C4-2B (cell line): ENCODE results near the gene GRM4.

Experiments used
- H3K27ac ChIP-seq: fragments of 450-650 bp; 2 replicates; pipeline ENCODE4 v1.5.1; 2017
- ZFX ChIP-seq: fragments of 450-650 bp; IDR thresholded peaks from 2 replicates; pipeline ENCODE4 v1.6.1; 2017
- TF ChIP-seq, protein P1 (sequence below): fragments of 450-650 bp; conservative IDR thresholded peaks from 2 replicates; pipeline ENCODE4 v1.5.1; 2017; ENCODE audit warnings: mild to moderate bottlenecking

The GRM4 gene

GRCh38 chr6:34051331-34051919 is 94.5 kb downstream of the GRM4 start:
- TF ChIP-seq, protein P1, sequence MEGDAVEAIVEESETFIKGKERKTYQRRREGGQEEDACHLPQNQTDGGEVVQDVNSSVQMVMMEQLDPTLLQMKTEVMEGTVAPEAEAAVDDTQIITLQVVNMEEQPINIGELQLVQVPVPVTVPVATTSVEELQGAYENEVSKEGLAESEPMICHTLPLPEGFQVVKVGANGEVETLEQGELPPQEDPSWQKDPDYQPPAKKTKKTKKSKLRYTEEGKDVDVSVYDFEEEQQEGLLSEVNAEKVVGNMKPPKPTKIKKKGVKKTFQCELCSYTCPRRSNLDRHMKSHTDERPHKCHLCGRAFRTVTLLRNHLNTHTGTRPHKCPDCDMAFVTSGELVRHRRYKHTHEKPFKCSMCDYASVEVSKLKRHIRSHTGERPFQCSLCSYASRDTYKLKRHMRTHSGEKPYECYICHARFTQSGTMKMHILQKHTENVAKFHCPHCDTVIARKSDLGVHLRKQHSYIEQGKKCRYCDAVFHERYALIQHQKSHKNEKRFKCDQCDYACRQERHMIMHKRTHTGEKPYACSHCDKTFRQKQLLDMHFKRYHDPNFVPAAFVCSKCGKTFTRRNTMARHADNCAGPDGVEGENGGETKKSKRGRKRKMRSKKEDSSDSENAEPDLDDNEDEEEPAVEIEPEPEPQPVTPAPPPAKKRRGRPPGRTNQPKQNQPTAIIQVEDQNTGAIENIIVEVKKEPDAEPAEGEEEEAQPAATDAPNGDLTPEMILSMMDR, result no peak
- no peak for TF ChIP-seq ZFX
- no peak overlapping the region for H3K27ac ChIP-seq

- no peak for TF ChIP-seq ZFX
- TF ChIP-seq, protein P1, result no peak
- no peak overlapping the region for H3K27ac ChIP-seq
Measured at GRCh38 chr6:34050691-34051090, 95.2 kb downstream of the GRM4 start.

- H3K27ac ChIP-seq, result no peak overlapping the region
- TF ChIP-seq, protein P1, result no peak
- TF ChIP-seq ZFX, result no peak
Measured at GRCh38 chr6:34049395-34050342, 96.2 kb downstream of the GRM4 start.

- TF ChIP-seq ZFX, result no peak
- TF ChIP-seq, protein P1, result no peak
- no peak overlapping the region for H3K27ac ChIP-seq
Measured at GRCh38 chr6:34047913-34048867, 97.7 kb downstream of the GRM4 start.

DNA sequence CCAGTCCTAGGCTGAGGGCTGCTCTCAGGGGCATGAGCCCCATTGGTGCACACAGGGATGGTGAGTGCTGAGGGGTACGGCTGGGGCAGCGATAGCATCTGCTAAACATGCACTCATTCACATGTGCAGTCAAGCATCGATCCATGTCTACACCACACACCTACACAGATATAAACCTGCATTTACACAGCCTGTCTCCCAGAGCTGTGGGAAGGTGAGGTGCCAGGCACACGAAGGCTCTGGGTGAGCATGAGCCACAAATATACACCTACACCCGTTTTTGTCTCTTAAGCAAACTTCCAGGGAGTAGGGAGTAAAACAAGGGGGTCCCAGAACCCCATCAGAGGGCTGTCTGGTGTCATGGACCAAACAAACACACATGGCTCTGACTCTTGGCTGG is 99.3 kb downstream of the GRM4 start:
- H3K27ac ChIP-seq, result no peak overlapping the region
- TF ChIP-seq ZFX, result no peak
- TF ChIP-seq, protein P1, result no peak

DNA sequence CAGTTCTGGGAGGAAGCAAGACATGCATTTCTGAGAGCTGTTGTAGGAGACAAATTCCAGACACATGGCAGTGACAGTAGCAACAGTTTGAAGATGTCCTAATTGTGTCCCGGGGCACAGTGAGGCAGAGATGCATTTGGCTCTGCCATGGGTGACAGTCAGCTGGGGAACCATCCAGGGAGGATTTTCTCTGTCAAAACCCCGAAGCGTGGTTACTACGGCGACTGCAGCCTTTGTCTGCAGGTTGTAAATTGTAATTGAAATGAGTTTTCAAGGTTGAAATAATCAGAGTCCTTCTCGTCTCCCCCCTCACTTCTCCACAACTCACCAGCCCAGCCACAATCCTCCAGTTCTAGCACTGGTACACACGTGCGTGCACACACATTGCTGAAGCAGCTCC is 100.1 kb downstream of the GRM4 start:
- no peak for TF ChIP-seq ZFX
- TF ChIP-seq, protein P1, result no peak
- H3K27ac ChIP-seq, result no peak overlapping the region
